Liver (tissue), 3 donors: ENCODE measurements around the gene BDP1.

Source experiments
- CTCF ChIP-seq: fragments of 150-350 bp; IDR thresholded peaks from 2 replicates; pipeline ENCODE4 v1.5.1; 2017; ENCODE audit warnings: improper control_type of control experiment, low read depth, low read length; ENCODE audit not compliant: missing input control
- REST ChIP-seq: IDR thresholded peaks from 2 replicates; pipeline ENCODE4 v1.6.1; 2016; ENCODE audit warnings: antibody characterized with exemption, mild to moderate bottlenecking
- RXRA ChIP-seq, 2 donors: IDR thresholded peaks; 2 replicates each; pipeline ENCODE4 v1.6.1; 2017 to 2018; ENCODE audit warnings: antibody characterized with exemption in 2 of 2, mild to moderate bottlenecking in 1 of 2
- donor health status: healthy.
- donor health status: healthy.

GRCh38 chr5:71587766-71588532 lies 132.5 kb downstream of the BDP1 start:
- no peak for TF ChIP-seq CTCF
- TF ChIP-seq RXRA (IDR thresholded peaks at IDR 0.05) = peak in 1 of 2 donors; percentile 3
- TF ChIP-seq REST = no peak
